Measurements from ENCODE around the gene CES3.
"Not testable (repeated sequence)": the region's sequence is repeated elsewhere in the genome, so short reads cannot be mapped to it uniquely, and the experiment has no call there.

CES3 gene

DNA sequence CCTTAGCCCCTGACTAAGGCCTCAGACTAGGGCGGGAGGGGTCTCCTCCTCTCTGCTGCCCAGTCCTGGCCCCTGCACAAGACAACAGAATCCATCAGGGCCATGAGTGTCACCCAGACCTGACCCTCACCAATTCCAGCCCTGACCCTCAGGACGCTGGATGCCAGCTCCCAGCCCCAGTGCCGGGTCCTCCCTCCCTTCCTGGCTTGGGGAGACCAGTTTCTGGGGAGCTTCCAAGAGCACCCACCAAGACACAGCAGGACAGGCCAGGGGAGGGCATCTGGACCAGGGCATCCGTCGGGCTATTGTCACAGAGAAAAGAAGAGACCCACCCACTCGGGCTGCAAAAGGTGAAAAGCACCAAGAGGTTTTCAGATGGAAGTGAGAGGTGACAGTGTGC is 12.7 kb downstream of the CES3 start:
- no peak for DNase-seq

DNA sequence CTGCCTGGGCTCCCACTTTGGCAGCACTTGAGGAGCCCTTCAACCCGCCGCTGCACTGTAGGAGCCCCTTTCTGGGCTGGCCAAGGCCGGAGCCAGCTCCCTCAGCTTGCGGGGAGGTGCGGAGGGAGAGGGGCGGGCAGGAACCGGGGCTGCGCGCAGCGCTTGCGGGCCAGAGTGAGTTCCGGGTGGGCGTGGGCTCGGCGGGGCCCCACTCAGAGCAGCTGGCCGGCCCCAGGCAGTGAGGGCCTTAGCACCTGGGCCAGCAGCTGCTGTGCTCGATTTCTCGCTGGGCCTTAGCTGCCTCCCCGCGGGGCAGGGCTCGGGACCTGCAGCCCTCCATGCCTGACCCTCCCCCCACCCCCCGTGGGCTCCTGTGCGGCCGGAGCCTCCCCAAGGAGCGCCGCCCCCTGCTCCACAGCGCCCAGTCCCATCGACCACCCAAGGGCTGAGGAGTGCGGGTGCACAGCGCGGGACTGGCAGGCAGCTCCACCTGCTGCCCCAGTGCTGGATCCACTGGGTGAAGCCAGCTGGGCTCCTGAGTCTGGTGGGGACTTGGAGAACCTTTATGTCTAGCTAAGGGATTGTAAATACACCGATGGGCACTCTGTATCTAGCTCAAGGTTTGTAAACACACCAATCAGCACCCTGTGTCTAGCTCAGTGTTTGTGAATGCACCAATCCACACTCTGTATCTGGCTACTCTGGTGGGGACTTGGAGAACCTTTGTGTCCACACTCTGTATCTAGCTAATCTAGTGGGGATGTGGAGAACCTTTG is 13.3 kb downstream of the CES3 start:
- DNase-seq, result not testable (repeated sequence)

DNA sequence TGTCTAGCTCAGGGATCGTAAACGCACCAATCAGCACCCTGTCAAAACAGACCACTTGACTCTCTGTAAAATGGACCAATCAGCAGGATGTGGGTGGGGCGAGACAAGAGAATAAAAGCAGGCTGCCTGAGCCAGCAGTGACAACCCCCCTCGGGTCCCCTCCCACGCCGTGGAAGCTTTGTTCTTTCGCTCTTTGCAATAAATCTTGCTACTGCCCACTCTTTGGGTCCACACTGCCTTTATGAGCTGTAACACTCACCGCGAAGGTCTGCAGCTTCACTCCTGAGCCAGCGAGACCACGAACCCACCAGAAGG is 13.8 kb downstream of the CES3 start:
- peak; percentile 16 for DNase-seq

DNA sequence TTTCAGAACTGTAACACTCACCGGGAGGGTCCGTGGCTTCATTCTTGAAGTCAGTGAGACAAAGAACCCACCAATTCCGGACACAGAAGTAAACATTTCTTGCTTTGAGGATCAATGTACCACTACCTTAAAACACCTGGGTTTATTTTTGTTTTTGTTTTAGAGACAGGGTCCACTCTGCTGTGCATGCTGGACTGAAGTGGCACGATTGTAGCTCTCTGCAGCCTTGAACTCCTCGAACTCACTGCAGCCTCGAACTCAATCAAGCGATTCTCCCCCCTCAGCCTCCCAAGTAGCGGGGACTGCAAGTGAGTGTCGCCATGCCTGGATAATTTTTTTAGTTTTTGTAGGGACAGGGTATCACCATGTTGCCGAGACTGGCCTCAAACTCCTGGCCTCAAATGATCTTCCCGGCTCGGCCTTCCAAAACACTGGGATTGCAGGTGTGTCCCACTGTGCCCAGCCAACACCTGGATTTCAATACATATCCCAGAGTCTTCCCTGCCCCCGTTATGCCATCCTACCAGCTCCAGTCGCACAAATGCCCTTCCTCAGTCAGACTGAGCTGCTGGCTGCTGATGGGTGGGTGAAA is 14.3 kb downstream of the CES3 start:
- no peak for DNase-seq

DNA sequence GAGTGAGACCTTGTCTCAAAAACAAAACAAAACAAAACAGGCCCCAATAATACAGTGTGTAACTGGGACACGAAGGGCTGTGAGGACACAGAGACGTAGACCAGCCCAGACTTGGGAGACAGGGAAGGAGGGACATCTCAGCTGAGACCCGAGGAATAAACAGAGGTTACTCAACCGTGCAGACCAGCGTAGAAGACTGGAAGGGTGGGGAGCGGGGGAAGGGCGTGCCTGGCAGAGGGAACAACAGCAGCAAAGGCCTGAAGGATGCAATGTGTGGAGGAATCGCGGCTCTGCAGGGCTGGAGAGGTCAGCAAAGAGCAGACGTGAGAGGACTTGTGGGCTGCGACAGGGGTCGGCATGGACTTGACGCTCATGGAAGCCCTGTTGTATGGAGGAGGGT is 15.7 kb downstream of the CES3 start:
- no peak for DNase-seq

DNA sequence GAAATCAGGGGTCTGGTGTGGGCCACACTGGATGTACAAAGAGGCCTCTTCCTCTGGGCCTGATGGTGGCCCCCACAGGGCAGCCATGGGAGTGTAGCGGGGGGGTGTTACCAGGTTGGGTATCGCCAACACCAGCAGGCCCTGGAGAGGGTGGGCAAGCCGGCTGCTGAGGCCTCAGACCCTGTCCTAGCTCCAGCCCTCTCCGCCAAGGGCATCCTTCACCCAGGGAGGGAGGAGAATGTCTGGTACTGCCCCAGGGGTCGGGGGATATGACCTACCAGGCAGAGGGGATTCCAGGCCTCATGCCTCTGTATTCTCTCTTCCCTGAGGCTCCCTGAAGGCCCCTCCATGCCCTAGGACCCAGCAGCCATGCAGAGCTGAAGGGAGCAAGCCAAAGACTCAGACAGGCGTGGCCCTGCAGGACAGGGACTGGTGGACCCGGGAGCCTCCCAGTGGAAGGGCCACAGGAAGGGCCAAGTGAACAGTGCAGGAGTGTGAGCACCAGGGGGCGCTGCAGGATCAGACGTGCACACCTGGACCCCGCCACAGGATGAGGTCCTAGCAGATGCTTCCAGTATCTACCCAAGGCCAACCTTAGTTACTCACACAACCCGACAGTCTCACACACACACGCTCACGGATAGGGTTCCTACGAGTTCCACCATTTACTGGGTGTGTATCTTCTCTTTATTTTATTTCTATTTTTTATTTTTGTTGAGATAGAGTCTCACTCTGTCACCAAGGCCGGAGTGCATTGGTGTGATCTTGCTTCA is 16.5 kb downstream of the CES3 start:
- peak; percentile 80 for DNase-seq

DNA sequence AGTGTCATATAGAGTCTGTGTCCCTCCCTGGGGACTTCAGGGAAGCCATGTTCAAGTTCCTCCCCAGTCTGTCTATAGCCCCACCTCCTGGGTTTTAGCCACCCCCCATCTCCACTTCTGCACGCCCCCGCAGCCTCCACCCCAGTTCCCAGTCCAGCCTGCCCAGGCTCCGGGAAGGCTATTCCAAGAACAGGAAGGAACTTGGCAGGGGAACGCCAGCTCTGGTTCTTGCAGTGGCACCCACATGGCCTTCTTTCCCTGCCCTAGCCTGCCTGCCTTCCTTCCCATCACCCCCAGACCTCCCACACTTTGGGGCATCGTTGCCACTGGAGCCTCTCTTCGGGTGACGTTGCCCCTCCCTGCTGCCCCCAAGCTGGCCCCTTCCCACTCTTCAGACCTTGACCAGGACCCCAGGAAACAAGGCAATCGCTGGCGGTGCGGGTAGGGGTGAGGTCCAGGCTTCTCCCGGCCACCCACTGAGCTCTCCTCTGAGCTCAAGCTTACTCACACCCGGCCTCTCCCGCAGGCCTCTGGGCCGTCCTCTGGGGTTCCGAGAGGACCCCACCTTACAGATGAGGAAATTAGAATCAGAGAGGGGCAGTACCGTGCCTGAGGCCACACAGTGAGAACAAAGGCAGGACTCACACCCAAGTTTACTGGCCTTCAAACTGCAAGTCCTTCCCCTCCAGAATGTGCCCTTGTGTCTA is 18.1 kb downstream of the CES3 start:
- DNase-seq, result no peak

DNA sequence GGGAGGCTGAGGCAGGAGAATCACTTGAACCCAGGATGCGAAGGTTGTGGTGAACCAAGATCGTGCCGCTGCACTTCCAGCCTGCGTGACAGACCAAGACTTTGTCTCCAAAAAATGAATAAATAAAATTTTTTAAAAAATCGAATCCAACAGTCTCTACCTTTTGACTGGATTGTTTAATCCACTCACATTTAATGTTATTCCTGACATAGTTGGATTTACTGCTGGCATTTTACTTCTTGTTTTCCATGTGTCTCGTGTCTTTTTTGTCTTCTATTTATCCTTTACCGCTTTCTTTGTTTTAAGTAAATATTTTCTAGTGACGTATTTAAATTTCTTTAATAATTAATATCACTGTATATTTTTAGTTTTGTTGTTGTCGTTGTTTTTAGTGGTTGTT is 22.0 kb downstream of the CES3 start:
- DNase-seq, result no peak

DNA sequence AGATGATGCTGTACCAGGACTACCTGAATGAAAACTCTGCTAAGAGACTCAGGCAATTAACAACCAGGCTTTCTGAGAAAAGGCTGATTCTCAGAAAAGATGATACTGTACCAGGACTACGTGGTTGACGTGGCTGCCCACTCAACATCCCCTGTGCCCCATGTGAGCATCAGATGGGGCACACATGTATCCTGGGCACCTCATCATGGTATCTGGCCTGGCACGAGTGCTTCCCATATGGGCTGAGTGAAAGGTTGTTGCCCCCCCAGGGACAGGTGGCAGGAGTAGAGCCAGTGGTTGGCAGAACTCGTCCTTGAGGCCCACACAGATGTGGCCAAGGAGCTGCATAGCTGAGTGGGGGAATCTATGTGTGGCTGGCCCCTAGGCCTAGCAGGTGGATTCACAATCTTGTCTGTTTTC is 23.8 kb downstream of the CES3 start:
- no peak for DNase-seq

DNA sequence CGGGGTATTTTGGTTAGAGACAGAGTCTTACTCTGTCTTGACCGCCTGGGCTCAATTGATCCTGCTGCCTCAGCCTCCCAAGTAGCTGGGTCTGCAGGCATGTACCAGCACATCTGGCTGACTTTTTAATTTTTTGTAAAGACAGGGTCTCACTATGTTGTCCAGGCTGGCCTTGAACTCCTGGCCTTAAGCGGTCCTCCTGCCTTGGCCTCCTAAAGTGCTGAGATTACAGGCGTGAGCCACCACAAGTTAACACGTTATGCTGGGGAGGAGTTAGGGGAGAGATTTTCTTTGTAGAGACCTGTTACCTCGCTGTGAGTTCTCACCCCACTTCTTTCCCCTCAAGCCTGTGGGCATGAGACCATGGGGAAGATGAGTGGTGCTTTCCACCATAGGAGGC is 25.5 kb downstream of the CES3 start:
- DNase-seq, result no peak

DNA sequence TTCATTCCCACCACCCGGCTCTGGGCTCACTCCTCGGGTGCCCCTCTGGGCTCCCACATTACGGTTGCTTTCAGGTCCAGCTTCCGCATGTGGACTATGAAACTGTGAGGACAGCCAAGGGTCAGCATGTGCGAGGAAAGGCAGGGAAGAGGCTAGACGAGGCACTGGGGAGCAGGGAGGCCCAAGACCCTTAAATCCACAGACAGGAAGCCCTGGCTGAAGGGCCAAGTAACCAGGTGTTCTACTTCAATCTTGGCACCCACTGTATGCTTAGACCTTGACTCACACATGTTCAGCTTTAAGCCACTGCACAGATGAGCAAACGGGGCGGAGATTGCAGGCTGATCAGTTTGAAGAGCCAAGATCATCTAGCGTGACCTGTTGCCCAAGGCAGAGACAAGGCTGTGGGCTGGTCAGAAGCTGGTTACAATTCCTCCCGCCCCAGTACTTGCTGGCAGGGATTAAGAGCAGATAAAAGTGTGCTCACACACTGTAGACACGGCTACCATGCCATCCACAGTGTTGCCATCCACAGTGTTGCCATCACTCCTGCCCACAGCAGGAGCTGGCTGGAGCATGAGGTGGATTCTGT is 27.2 kb downstream of the CES3 start, which contains the start of gene CES4A:
Gene CES4A (plus strand): TSS at position 393 of the 592 bp plus-strand sequence. CDS start 184 bp downstream, at position 577.
- no peak for DNase-seq

DNA sequence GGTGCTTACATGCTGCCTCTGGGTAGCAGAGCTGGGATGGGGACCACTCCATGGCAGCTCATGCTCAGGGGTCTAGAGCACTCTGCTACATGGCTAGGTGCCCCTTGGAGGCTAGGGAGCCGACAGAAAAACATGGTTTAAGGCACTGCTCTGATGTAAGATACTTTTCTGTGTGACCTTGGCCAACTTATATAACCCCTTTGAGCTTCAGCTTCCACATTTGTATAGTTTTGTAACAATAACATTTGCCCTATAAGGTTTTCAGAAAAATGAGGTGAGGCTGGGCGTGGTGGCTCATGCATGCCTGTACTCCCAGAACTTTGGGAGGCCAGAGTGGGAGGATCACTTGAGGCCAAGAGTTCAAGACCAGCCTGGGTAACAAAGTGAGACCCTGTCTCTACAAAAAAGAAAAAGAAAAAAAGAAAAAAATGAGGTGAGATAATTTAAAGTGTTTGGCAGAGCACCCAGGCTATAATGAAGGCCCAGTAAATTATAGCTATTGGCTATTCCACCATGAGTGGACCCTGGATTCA is 30.5 kb downstream of the CES3 start:
- DNase-seq, result no peak

DNA sequence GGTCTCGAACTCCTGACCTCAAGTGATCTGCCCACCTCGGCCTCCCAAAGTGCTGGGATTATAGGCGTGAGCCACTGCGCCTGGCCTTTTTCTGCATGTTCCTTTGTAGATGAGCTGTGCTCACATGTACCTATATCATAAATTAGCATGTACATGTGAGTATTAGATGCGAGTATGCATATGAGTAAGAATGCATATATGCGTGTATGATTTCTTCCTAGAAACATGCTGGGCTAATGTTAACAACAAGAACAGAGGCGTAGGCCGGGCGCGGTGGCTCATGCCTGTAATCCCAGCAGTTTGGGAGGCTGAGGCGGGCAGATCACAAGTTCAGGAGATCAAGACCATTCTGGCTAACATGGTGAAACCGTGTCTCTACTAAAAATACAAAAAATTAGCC is 32.5 kb downstream of the CES3 start:
- DNase-seq, result not testable (repeated sequence)

DNA sequence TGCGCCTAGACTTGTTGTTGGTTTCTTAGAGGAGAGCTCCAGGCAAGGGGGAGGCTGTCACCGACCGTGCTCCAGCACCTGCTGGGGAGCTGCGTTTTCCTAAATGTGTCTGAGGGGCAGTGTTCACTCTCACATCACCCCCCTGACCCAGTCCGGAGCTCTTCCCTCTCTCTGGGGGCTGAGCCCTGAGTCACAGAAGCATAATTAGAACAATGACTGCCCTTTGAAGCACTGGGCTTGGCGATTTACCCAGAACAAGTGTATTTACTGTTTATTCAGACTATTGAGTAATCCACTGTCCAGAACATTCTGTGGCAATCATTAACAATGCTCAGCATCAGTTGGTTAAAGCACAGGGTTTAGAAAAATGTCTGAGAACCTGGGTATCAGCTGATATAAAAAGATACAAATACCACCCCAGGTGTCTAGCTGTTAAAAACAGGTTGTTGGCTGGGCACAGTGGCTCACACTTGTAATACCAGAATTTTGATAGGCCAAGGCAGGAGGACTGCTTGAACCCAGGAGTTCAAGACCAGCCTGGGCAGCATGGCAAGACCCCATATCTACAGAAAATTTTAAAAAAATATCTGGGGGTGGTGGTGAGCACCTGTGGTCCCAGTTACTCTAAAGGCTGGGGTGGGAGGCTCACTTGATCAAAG is 35.4 kb downstream of the CES3 start:
- no peak for DNase-seq

DNA sequence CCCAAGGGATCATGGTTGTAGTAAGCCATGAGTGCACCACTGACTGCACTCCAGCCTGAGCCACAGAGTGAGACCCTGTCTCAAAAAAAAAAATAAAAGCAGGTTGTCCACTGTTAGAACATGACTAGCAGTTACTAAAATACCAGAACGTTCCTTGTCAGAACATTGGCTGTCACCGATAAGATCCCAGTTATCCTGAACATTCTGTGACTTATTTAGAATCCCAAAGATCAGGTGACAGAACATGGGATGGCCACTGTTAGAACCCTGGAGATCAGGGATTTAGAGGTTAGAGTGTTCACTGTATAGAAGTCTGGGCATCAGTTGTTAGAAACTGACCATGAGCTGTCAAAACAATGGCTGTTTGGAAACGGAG is 35.9 kb downstream of the CES3 start:
- no peak for DNase-seq

DNA sequence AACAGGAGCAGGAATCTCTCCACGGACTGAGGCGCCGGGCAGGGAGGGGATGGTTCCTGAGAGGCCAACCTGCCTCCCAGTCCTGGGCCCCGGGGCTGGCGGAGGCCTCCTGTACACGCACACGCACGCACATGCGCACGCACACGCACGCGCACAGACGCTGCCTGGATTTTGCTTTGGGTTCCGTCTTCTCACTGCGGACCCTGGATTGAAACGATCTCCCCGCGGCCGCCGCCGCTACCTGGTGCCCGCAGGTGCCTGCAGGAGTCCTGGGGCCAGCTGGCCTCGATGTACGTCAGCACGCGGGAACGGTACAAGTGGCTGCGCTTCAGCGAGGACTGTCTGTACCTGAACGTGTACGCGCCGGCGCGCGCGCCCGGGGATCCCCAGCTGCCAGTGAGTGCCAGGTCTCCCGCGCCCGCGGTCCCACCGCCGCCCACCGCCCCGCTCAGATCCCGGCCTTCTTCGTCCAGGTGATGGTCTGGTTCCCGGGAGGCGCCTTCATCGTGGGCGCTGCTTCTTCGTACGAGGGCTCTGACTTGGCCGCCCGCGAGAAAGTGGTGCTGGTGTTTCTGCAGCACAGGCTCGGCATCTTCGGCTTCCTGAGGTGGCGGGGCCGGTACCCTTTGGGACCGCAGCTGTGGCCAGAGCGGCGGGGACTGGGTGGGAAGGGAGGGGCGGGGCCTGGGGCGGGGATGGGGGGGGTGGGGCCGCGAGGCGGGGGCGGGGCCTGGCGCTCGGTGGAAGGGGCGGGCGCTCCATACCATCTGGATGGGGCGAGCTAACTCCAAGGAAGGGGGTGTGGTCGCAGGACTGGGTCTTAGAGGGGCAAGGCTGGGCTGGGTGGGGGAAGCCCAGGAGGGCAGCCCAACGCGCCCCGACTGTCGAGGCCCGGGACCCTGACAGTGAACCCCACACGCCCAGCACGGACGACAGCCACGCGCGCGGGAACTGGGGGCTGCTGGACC is 39.6 kb downstream of the CES3 start:
- DNase-seq, result no peak

DNA sequence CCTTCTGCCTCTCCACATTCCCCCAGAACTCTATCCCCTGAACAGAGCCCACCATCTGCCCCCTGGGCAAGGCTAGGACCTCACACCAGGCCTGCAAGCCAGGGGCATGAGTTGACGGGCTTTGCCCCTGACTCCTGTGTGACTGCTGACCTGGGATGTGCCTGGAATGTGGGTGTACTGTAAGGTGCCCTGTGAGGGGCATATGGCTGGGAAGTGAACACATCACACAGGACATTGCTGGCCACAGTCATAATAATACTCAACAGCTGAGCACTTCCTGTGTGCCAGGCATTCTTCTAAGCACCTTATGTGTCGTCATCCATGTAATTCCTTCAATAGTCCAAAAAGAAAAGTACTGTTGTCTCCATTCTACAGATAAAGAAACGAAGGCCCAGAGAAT is 40.7 kb downstream of the CES3 start:
- no peak for DNase-seq

DNA sequence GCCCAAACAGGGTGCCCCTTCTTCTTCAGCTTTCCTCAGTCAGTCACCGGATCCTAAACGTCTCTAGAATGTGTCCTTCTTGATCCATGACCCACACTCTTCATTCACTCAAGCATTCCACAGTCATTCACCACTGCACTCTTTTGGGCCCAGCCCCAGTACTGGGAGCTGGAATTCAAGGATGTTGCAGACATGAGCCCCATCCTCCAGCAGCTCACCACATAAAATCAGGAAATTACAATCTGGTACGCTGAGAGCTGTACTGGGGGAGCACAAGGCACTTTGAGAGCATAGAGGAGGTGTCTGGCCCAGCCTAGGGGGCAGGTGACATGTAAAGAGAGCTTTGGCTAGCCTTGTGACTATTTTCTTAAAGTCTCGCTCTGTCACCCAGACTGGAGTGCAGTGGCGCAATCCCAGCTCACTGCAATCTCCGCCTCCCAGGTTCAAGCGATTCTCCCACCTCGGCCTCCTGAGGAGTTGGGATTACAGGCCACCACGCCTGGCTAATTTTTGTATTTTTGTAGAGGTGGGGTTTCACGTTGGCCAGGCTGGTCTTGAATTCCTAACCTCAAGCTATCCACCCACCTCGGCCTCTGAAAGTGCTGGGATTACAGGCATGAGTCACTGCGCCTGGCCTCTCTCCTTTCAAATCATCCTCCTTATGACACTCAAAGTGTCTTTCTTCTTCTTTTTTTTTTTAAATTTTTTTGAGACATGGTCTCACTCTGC is 46.0 kb downstream of the CES3 start:
- DNase-seq, result no peak

DNA sequence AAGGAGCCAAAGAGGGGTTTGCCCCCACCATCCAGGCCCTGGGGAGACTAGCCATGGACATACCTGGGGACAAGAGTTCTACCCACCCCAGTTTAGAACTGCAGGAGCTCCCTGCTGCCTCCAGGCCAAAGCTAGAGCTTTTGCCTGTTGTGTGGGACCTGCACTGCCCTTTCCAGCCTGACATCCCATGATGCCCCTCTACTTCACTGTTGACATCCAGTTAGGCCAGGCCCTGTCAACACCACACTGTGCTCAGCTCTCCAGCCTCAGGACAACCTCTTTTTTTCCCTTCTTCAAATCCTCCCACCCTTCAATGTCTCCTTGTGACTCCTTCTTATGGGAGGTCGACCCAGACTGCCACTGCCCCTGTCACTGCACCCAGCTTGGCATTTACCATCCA is 48.1 kb downstream of the CES3 start:
- DNase-seq, result no peak

DNA sequence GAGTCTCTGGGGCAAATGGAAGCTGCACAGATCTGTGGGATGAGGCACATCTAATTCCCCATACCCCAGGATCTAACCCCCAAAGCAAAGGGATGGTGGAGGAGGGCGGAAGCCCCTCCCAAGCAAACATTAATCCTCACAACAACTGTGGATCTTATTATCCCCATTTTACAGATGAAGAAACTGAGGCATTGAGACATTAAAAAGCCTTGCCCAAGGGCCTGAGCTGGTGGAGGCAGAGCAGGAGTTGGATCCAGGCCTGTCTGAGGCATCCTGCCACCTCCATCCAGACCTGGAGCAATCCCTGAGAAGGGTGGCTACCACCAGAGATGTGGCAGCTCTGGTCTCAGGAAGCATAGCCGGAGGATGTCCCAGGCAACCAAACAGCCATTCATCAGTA is 50.2 kb downstream of the CES3 start:
- DNase-seq, result no peak
